Lung (tissue), 12 donors: Measurements from ENCODE around the gene CTTN. TPM values are rescaled to one million over a fixed set of nuclear protein-coding genes. Genes with fewer than 3 reads are reported as not detected.

Experiments used
- ATAC-seq: fragments of 200-7000 bp; cut with Tn5 transposase; one replicate; pipeline ENCODE4 v1.9.1; 2020; ENCODE audit warnings: moderate number of reproducible peaks; ENCODE audit not compliant: insufficient read depth, low FRiP score
- DNase-seq, 3 donors: peaks; one replicate each; pipeline ENCODE4 v3.0.0-alpha.2; 2013 to 2017
- H3K27ac ChIP-seq, 2 donors: one replicate each; pipeline ENCODE4 v1.5.1; 2013; ENCODE audit warnings: mild to moderate bottlenecking in 2 of 2, moderate library complexity in 2 of 2, control low read depth in 1 of 2, inconsistent platforms in 1 of 2, low read depth in 1 of 2, low read length in 1 of 2
- H3K27me3 ChIP-seq, 3 donors: one replicate each; pipeline ENCODE4 v1.5.1; 2013; ENCODE audit warnings: low read length in 2 of 3; ENCODE audit not compliant: control insufficient read depth in 3 of 3, insufficient read depth in 3 of 3
- H3K36me3 ChIP-seq, 4 donors: one replicate each; pipeline ENCODE4 v1.5.1; 2013; ENCODE audit warnings: low read length in 4 of 4, mild to moderate bottlenecking in 1 of 4, moderate library complexity in 1 of 4; ENCODE audit not compliant: control insufficient read depth in 4 of 4, insufficient read depth in 4 of 4
- H3K4me1 ChIP-seq, 5 donors: one replicate each; pipeline ENCODE4 v1.5.1; 2013; ENCODE audit warnings: low read length in 5 of 5, mild to moderate bottlenecking in 2 of 5, moderate library complexity in 1 of 5; ENCODE audit not compliant: control insufficient read depth in 5 of 5, insufficient read depth in 5 of 5
- H3K4me3 ChIP-seq: one replicate; pipeline ENCODE4 v1.5.1; 2013; ENCODE audit warnings: mild to moderate bottlenecking, control low read depth, moderate library complexity
- H3K9ac ChIP-seq, 2 donors: one replicate each; pipeline ENCODE4 v1.5.1; 2013; ENCODE audit warnings: low read length in 2 of 2, control low read depth in 1 of 2; ENCODE audit not compliant: insufficient read depth in 1 of 2
- H3K9me3 ChIP-seq, 4 donors: one replicate each; pipeline ENCODE4 v1.5.1; 2013; ENCODE audit warnings: low read length in 3 of 4, mild to moderate bottlenecking in 1 of 4, moderate library complexity in 1 of 4; ENCODE audit not compliant: control insufficient read depth in 4 of 4, insufficient read depth in 3 of 4
- WGBS, 2 donors: extraction: QIAGEN DNeasy Blood & Tissue Kit; methylation state at CpG; one replicate each; pipeline ENCODE4 v1.1.7; 2013; 5-methylcytosine and 5-hydroxymethylcytosine counted together
- polyA plus RNA-seq, 2 donors: library from polyadenylated mRNA; stranded (reverse); fragments of 200-250 nt; gene quantifications; one replicate each; pipeline ENCODE4 v1.2.1, GENCODE V29; 2013
- total RNA-seq, 2 donors: library from RNA; depleted of rRNA in 1 of 2; stranded (reverse); fragments of >200 nt in 1 of 2; gene quantifications; one replicate each; pipeline ENCODE4 v1.2.1, GENCODE V29; 2014 to 2021
- TF ChIP-seq, protein P1 (sequence below): IDR thresholded peaks from 2 replicates; pipeline ENCODE4 v1.5.1; 2012; ENCODE audit warnings: mild to moderate bottlenecking; ENCODE audit errors: control extremely low read depth, extremely low read depth
- donor health status: control.
- donor health status: control.
- donor health status: Bipolar disorder and iron deficiency.
- donor health status: healthy.
- donor health status: DM: yes; HTN: yes; CAD: no.

The CTTN gene
- total and polyA plus RNA-seq, 4 donors = 89.8 to 235 (median 154) TPM

DNA sequence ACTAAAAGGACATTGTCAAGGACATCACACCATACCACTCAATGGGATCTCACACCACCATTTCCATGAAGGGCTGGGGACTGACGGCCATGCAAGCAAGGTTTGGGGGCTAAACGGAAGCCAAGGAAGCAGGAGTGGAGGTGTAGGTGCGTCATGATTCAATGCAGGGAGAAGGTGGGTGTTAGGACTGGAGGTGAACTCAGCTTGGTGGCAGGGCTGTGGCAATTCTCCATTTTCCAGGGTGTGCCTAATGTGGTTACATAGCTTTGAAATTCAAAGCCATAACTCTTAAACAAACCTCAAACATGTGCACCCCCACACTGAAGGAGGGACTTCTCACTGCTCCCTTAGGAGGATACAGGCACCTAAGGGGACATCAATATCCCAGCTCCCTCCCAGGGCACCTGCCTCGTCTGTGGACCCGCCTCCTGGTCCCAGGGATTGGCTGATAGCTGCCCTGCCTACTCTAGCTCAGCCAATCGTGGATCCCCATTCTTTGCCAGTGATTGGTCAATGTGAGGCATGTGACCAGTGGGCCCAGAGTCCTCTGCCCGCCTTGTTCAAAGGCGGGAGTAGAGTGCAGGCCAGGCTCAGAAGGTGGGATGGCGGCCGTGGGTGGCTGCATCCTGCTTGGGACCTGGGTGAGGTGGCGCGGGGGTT is 64.6 kb downstream of the CTTN start:
- Histone ChIP-seq H3K9me3 (peaks cover 0 to 2% (median 0%) of the 10 kb centered on the region in 4 donors), H3K36me3 (no peaks in the 10 kb centered on the region), H3K27ac (no peak overlapping the region), H3K4me1 (no peaks in the 10 kb centered on the region), H3K4me3 (no peak overlapping the region), H3K27me3 (peaks cover 0 to 12% (median 0%) of the 10 kb centered on the region in 3 donors), H3K9ac (no peak overlapping the region)
- DNase-seq = no peak
- ATAC-seq = no peak
- 94 to 96% methylated on average over 12 of the region's 12 CpGs for WGBS, 2 donors
- TF ChIP-seq, protein P1, sequence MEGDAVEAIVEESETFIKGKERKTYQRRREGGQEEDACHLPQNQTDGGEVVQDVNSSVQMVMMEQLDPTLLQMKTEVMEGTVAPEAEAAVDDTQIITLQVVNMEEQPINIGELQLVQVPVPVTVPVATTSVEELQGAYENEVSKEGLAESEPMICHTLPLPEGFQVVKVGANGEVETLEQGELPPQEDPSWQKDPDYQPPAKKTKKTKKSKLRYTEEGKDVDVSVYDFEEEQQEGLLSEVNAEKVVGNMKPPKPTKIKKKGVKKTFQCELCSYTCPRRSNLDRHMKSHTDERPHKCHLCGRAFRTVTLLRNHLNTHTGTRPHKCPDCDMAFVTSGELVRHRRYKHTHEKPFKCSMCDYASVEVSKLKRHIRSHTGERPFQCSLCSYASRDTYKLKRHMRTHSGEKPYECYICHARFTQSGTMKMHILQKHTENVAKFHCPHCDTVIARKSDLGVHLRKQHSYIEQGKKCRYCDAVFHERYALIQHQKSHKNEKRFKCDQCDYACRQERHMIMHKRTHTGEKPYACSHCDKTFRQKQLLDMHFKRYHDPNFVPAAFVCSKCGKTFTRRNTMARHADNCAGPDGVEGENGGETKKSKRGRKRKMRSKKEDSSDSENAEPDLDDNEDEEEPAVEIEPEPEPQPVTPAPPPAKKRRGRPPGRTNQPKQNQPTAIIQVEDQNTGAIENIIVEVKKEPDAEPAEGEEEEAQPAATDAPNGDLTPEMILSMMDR = no peak

DNA sequence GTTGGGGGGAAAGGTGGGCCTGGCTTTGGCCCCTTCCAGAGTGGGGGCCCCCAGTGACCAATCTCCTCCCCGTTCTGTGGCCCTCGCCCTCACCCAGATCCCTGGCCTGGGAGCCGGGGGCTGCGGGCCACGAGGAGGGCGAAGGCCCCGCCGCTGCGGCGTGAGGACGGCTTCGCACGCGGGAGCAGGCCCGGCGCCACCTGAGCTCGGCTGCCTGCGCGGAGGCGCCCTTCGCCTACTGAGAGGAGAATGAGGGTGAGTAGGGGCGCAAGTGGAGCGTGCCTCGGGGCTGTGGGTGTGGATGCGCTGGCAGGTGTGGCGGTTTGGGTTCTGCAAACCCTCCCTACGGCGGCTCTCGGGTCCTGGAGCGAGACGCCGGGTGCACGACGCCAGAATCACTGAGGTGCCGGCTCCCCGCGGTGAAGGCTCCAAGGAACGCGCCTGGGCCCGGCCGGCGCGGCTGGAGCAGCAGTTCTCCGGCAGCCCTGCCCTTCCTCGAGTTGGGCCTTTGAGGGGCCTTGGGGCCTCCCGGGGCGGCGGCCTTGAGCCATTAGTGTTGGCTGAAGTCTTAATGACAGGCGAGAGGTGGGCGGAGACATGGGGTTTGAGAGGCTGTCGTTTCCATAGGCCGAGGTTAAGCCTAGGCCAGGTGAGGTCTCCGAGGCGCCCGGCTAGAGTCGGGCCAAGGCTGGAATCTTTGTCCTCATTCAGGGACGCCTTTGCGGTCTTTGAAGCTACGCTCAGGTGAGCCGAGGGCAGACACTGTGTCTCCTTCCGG is 65.3 kb downstream of the CTTN start:
- peaks cover 0 to 12% (median 0%) of the 10 kb centered on the region in 3 donors for H3K27me3 ChIP-seq

GRCh38 chr11:70464509-70465361 is 66.4 kb downstream of the CTTN start:
- no peak overlapping the region for H3K4me3 ChIP-seq
- WGBS, 2 donors = 66 to 73% methylated on average over 20 of the region's 20 CpGs
- ATAC-seq = peak; percentile 31
- no peaks in the 10 kb centered on the region for H3K4me1 ChIP-seq
- H3K36me3 ChIP-seq = no peaks in the 10 kb centered on the region
- peaks cover 0 to 8% (median 0%) of the 10 kb centered on the region in 3 donors for H3K27me3 ChIP-seq
- no peak overlapping the region for H3K27ac ChIP-seq
- TF ChIP-seq, protein P1 = no peak
- no peak overlapping the region for H3K9ac ChIP-seq
- peaks cover 0 to 2% (median 0%) of the 10 kb centered on the region in 4 donors for H3K9me3 ChIP-seq
- no peak for DNase-seq

More for the DNA sequence above, 65.3 kb downstream of the CTTN start:
- WGBS, 2 donors = 90 to 95% methylated on average over 59 to 61 of the region's 61 CpGs
- Histone ChIP-seq H3K9ac (no peak overlapping the region), H3K4me3 (no peak overlapping the region), H3K27ac (no peak overlapping the region), H3K36me3 (no peaks in the 10 kb centered on the region), H3K9me3 (peaks cover 0 to 2% (median 0%) of the 10 kb centered on the region in 4 donors), H3K4me1 (no peaks in the 10 kb centered on the region)
- no peak for ATAC-seq
- TF ChIP-seq, protein P1 = no peak
- no peak for DNase-seq
